Retina (tissue), 1 donor: Measurements from ENCODE around the gene APCS.

Experiments
- DNase-seq: peaks from one replicate; pipeline ENCODE4 v3.0.0-alpha.2; 2016

APCS gene, protein sequence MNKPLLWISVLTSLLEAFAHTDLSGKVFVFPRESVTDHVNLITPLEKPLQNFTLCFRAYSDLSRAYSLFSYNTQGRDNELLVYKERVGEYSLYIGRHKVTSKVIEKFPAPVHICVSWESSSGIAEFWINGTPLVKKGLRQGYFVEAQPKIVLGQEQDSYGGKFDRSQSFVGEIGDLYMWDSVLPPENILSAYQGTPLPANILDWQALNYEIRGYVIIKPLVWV

DNA sequence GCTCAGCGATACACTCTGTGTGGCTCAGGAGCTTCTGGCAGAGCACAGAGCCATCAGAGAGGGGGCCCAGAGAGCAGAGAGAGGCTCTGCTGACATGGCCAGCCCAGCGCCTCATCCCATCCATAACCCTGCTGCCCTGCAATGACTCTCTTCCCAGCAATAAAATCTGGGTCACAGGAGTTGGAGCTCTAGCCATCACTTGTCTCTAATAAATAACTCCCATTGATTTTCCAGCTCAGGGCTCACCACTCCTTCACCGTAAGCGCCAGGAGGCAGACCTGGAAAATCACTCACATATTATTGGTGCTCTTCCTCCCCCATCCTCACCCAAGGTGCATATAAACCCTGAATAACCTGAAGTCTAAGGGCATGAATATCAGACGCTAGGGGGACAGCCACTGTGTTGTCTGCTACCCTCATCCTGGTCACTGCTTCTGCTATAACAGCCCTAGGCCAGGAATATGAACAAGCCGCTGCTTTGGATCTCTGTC lies at the start of gene APCS:
Gene APCS (plus strand): TSS at position 366 of the 491 bp plus-strand sequence. CDS start 96 bp downstream, at position 462.
- DNase-seq = no peak

DNA sequence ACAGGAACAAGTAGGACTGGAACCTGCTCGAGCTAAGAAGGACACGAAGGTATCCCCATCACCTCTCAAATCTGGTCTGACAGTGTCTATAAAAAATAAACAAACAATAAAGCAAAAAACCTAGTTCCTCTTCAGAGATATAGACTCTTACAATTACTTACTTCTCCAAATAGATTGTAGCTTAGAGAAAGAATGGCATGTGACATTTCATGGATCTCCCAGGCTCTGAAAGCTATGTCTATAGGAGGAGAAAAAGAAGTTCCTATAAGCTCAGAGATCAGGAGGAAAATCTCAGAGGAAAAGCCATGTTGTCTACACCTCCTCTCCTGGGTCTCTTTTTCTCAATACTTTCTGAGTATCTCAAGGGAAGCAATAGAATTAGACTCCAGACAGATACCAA lies 39.5 kb upstream of the APCS start:
- no peak for DNase-seq

DNA sequence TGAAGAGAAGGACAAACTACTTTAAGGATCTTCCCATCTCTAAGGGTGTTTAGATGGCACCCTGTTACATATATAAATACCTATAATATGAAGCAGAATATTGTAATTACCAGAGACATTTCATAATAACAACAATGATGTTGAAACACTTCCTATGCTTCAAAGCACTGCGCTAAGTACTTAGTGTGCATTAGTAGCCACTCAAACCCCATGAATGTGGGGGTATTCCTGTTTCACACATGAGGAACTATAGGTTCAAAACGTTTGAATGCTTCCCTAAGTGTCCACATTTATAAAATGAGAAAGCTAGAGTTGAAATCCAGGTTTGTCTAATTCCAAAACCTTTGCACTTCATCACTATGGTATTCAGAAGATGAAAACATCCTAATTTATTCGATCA lies 33.4 kb upstream of the APCS start:
- no peak for DNase-seq

DNA sequence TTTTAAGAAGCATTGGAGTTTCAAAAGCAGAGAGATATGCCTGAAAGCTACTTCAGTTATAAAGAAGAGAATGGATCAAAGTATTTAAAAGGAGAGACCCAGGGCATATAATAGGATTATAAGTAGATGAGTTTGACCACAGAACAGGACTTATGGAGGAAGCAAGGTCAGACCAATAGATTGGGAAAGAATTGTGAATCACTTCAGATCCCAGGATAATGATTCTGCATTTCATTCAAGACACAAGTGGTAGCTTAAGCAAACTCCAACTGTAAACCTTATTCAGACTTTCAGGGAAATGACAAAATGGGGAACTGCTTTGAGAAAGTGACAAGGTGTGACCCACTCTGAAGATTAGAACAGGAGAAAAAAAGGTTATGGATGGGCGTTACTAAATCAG lies 32.9 kb upstream of the APCS start:
- no peak for DNase-seq

DNA sequence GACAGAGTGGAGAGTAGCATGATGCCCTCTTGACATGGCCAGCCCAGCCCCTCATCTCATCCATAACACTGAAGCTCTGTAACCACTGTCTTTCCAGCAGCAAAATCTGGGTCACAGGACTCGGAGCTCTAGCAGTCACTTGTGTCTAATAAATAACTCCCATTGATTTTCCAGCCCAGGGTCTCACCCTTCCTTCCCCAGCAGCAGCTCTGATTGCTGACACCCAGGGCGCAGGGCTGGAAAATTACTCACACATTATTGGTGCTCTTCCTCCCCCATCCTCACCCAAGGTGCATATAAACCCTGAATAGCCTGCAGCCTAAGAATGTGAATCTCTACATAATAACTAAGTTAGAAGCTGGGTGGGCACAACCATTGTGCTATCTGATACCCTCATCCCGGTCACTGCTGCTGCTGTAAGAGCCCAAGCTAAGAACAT lies 30.7 kb upstream of the APCS start:
- peak; percentile 59 for DNase-seq

DNA sequence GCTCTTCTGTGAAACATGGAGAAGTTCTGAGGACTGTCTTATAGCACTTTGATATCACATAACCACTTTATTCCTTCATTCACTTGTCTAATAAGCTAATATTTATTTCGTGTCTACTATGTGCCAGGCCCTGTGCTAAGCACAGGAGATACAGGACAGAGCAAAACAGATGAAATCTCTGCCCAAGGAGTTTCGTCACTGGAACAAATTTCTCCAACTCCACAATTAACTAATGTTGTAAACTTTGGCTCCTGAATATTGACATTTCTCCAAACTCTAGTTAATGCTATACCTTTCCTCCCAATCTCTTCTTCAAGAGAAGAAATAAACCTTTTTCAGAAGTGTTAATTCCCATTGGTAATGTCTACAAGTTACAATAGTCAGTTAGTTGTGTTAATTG lies 27.0 kb upstream of the APCS start:
- DNase-seq = no peak

DNA sequence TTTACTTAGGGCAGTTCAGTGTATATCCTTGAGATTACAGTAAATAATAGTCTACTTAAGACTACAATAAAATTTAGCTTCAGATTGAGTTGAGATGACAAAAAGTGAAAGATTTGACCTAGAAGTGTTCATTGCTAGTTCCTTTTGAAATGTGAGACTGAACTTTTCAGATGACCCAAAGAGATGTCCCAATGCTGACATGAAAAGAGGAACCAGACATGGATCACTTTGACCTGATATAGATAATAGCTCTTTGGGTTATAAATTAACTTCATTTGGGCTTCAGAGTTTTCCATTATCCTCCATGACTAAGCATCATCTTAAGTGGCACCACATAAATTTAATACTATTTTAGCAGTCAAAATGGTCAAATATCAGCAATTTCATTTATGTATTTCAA lies 26.1 kb upstream of the APCS start:
- no peak for DNase-seq

DNA sequence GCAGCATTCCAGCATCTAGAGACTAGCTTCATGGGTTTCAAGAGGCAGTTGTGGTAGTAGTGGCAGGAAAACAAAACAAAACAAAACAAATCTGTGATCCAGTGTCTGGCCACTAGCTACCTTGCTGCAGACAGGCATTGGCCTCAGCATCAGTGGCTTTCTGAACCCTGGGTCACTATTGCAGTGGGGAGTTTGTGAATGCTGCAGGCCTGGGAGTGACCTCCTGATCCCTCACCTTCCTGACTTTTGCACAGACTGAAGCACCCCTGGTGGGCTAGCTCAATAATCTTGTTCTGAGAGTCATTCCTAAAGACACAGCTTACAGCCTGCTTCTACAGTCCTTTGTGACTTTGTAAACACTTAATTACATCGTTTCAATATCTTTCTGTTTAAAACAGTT lies 24.9 kb upstream of the APCS start:
- DNase-seq = no peak

DNA sequence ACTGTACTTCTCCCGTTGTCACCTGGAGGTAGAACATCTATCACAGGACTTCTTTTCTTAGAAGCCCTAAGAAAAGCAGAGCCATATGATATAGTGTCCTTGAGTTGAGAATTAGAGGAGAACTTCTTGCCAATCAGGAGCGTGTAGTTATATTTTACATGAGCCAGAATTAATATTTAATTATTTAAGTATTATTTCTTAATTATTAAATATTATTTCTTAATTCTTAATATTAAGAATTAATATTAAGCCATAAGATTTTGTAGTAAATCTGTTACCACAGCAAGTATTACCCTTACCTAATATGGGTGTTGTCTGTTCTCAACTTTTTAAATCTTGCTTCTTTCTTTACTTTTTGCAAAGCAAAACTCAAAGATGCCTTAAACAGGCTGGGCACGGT lies 10.2 kb upstream of the APCS start:
- DNase-seq = no peak

DNA sequence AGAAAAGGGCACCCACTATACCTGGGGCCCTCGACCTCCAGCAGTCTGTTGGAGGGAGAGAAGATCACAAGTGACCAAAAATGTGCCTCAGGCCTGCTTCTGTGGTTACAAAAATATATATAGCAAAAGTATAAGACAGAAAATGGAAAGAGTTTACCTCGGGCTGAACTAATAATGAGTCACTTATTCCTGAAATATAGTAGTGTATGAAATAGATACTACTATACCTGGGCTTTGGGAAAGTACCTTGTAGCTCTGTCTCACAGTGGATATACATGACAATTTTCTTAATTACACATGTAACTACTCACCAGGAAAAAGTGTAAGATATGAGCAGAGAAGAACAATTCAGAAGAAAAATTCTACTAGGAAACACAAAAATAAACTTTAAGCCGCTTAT lies 7.3 kb upstream of the APCS start:
- no peak for DNase-seq

DNA sequence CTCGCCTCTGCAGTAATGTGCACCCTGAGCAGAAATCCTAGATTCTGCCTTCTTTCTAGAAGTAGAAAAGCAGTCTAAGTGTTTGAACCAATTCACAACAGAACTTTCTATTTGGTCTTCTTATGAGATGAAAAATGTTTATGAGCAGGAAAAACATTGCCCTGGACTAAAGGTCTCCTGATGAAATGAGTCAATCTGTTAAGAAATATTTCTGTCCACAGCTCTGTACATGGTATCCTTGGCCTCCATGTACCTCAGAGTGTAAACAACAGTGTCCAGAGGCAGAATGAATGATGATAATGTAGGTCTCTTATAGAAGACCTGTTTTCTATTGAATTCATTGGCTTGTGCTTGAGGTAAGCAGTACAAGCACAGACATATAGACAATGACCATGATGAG lies 6.2 kb upstream of the APCS start:
- no peak for DNase-seq

DNA sequence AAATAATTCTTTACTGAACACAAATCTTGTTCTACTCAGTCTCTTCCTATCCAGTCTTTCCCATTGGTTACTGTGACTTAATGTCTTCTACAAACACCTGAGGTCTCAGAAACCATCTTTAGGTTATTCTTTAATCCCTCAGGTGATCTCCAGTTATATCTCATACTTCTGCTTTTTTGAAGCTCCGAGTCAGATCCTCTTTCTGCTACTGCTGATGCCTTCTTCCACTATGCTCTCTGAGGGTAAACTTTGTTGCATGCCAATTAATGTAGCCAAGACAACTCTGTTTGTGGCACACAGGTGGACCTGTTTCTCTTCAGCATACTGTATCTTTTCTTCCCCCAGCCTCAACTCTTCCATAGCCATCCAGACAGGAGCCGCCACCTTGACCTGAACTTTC lies 3.1 kb upstream of the APCS start:
- DNase-seq = no peak

DNA sequence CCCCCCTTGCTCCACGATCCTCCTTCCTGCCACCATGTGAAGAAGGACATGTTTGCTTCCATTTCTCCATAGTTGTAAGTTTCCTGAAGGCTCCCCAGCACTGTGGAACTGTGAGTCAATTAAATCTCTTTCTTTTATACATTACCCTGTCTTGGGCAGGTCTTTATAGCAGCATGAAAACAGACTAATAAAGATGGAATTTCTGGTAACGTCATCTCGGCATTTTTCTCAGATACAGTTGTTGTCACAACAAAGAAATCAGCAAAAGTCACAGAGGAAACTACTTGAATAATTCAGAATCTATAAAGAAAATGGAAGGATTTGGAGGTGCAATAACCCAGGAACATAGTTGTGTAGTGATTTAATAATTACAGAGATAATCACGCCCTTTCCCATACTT lies 4.4 kb downstream of the APCS start:
- DNase-seq = no peak

DNA sequence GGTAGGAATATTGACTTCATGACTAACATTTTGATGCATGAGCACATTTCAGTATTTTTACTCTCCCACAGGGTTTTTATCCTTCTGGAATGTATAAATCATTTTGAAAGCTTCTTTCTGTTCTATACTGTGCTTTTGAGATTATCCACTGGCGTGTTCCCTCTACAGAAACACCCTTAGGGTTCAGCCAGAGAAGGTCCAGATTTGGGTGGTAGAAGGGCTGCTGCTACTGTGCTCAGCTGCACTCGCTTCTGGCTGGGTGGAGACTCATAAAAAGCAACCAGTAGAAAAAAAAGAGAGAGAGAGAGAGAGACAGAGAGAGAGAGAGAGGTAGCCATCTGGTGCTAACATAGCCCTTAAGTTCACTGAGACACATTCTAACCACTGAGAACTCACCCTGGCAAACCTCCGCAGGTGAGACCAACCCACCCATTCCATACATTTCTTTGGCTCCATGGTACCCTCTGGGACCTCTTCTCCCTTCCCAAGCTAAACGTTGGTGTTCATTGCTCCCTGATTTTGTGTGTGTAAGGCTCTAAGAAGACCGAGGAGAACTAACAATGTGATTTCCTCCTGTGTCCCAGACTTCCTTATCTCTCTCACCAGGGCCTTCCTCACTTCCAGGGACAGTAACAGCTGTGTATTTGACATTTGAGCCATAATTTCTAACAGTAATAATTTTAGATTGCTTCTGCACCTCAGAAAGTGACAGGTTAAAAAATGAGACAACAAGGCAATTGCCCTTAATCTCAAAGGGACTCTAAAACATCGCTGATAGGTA lies 7.2 kb downstream of the APCS start:
- no peak for DNase-seq

DNA sequence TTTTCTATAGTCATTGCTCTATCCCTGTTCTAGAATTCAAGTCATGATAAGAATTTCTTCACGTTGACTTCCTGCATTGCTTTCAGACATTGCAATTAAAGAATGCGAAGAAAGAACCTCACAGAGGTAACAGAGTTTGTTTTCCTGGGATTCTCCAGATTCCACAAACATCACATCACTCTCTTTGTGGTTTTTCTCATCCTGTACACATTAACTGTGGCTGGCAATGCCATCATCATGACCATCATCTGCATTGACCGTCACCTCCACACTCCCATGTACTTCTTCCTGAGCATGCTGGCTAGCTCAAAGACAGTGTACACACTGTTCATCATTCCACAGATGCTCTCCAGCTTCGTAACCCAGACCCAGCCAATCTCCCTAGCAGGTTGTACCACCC lies 10.6 kb downstream of the APCS start:
- no peak for DNase-seq

DNA sequence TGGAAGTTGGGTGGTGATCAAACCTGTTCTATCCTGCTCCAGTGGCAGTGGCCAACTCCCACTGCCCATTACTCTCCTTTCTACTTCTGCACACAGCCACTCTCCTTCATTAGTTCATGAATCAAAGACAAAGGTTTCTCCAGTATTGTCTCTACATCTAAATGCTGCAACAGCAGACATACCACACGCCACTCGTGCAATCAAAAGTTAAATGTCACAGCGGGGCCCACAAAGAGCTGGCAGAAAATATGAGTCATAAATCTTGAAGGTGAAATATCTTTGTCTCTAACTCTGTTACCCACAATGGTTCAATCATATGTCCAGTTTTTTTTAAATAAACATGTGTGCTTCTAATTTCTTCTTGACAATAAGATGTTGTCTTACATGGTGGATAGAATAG lies 13.3 kb downstream of the APCS start:
- no peak for DNase-seq

DNA sequence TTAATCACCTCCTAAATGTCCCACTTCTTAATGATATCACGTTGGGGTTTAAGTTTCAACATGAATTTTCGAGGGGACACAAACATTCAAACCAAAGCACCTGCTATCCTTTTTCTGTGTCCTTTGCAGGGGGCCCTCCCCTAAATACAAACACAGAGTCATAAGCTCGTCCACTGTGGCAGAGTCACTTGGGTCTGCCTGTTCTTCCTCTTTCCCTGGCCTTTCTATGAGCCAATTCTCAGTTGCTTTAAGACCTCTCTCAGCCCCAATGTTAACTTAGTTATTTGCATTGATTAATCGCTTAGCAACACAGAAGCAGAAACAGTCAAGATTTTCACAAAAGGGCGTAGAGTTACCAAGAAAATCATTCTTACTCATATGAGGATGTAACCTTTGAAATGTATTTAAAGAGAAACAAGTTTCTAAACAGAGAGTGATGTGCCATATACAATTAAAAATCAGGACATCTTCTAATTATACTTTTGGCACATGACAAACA lies 14.9 kb downstream of the APCS start:
- no peak for DNase-seq

DNA sequence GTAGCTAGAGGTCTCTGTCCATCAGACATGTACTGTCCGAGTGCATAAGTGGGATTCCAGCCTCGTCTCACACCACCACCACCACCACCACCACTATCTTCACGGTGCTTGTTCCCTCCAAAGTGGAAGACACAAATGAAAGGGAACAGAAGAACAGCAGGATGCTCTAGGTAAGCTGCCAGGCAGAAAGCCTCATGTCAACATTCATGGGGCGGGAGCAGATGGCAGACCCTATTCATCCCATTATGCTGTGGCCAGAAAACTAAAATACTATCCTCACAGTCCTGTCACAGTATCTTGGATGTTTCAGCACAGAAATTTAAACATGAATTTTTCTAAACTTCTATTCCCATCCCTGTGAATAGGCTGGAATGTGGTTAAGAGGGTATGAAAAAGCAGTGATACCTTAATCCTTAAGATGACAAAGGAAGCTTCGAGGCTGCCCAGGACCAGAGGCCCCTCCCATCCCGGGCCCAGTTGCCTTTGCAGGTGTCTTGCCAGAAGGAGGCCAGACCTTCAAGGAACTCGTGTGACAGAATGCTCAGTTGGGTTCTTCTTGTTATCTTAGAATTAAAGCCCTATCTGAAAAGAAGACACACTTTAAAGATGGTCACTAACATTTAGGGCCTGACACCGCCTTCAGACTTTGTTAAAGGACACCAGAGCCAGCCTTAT lies 24.7 kb downstream of the APCS start:
- DNase-seq = no peak

DNA sequence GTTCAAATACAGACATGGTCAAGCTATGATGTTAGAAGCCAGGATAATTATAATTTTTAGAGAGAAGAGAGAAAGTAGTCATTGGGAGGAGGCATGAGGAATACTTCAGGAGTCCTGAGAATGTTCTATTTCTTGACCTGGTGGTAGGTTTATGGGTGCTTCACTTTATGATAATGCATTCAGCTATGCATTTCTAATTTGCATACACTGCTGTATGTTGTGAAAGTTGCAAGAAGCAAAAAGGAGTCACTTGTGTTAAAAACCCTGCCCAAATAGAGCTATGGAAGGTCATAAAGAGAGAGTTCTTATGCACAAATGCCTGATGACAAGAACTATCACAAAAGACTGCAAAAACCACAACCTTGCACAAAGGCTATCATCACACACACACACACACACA lies 45.3 kb downstream of the APCS start:
- no peak for DNase-seq
